A549 treated with DMSO at 1 μM for 4 hours (cell line): ENCODE data around the gene CORO1A. TPM values are rescaled to one million over a fixed set of nuclear protein-coding genes. Genes with fewer than 3 reads are reported as not detected.

ENCODE experiments used
- total RNA-seq: library from RNA; stranded (reverse); fragments of 200-300 nt; extraction: Qiagen RNA extraction; gene quantifications from 5 replicates; pipeline ENCODE4 v1.2.3, GENCODE V29; 2022; ENCODE audit warnings: low read depth

CORO1A gene
- 2.9 to 4.0 TPM (median 3.5 TPM) in 5 replicates for total RNA-seq

DNA sequence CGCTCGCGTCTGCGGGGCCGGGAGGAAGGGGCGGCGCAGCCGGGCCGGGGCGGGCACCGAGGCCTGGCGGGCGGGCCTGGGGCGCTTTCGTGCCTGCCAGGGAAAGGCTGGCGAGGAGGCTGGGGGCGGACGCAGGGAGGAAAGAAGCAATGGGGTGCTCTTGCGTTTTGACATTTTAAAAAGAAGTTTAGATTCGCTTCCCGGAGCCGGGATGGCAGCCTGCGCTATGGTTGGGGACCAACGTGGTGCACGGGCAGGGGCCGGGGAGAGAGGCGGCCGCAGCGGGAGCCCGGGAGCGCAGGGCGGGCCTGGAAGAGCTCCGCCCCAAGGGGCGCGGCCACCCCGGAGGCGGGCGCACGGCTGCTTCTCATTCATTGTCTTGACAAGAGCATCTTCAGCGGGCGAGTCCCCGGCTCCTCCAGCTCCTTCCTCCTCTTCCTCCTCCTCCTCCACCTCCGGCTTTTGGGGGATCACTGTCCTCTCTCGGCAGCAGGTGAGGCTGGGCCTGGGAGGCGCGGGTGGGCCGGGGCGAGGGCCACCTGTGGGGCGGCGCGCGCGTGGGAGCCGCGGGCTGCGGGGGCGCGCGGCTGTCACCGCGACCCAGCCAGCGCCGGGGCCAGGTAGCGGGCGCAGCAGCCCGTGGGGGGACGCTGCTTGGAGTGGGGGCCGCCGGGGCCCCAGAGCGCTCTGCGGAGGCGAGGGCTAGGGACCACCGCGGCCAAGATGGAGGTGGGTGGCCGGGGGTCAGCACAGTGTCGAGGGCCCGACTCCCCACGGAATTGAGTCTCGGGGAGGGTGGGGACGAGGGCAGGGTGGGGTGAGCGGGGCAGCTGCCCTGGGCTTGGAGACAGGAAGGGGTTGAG, at the start of gene CORO1A:
TSS of gene CORO1A (plus strand) at position 370 of the 863 bp plus-strand sequence. CDS start 1,608 bp downstream, outside the sequence.

GRCh38 chr16:30193615-30194014, 10.2 kb downstream of the CORO1A start, which contains the start of the genes BOLA2B and SLX1A:
Gene BOLA2B (minus strand): TSS chr16:30193666. CDS start chr16:30193595, 71 bp downstream.
Gene SLX1A (plus strand): TSS chr16:30193875. CDS start chr16:30194085, 210 bp downstream.

DNA sequence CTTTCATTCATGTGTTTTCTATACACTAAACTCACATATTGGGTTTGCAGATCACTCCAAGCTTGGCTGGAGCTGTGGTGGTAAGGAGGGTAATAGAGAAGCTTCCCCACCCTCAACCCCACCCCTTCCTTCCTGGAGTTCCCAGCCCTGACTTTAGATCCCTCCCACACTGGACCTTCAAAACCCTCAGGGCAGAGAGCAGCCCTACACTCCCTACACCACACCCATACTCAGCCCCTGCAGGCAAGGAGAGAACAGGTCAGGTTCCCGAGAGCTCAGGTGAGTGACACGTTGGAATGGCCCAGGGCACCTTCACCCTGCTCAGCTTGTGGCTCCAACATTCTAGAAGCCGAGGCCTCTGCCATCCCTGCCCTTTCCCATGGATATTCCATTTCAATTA, 15.6 kb downstream of the CORO1A start, which contains the start of gene SULT1A3:
TSS of gene SULT1A3 (plus strand) at position 207 of the 400 bp plus-strand sequence. CDS start 1,474 bp downstream, outside the sequence.

Other genes with a start within 250 kb of the CORO1A start
- gene TMEM219, start 221.5 kb upstream of the CORO1A start, total RNA-seq: 91.6 to 102 TPM (median 95.7 TPM) in 5 replicates
- gene TAOK2, start 209.7 kb upstream of the CORO1A start, total RNA-seq: 31.2 to 38.4 TPM (median 34.6 TPM) in 5 replicates
- 13.2 to 17.1 TPM (median 14.0 TPM) in 5 replicates for gene HIRIP3, start 188.0 kb upstream of the CORO1A start, total RNA-seq
- 99.8 to 115 TPM (median 105 TPM) in 5 replicates for gene INO80E, start 187.4 kb upstream of the CORO1A start, total RNA-seq
- gene DOC2A, start 172.6 kb upstream of the CORO1A start, total RNA-seq: 1.5 to 3.0 TPM (median 2.6 TPM) in 5 replicates
- gene C16orf92, start 160.4 kb upstream of the CORO1A start, total RNA-seq: not detected in 5 replicates
- gene TLCD3B, start 152.3 kb upstream of the CORO1A start, total RNA-seq: 0.31 to 0.68 TPM (median 0.43 TPM) in 5 replicates
- 1,690 to 2,030 TPM (median 1,847 TPM) in 5 replicates for gene ALDOA, start 117.8 kb upstream of the CORO1A start, total RNA-seq
- gene PPP4C, start 107.6 kb upstream of the CORO1A start, total RNA-seq: 123 to 149 TPM (median 135 TPM) in 5 replicates
- 0.20 to 0.45 TPM (median 0.25 TPM) in 5 replicates for gene TBX6, start 91.7 kb upstream of the CORO1A start, total RNA-seq
- gene YPEL3, start 87.4 kb upstream of the CORO1A start, total RNA-seq: 6.7 to 11.1 TPM (median 8.9 TPM) in 5 replicates
- 1.5 to 2.8 TPM (median 2.0 TPM) in 5 replicates for gene GDPD3, start 70.1 kb upstream of the CORO1A start, total RNA-seq
- gene MAPK3, start 60.4 kb upstream of the CORO1A start, total RNA-seq: 33.7 to 37.8 TPM (median 36.7 TPM) in 5 replicates
- 163 to 214 TPM (median 202 TPM) in 5 replicates for gene BOLA2B, start 10.1 kb downstream of the CORO1A start, total RNA-seq
- 6.8 to 22.9 TPM (median 9.4 TPM) in 5 replicates for gene SLX1A, start 10.3 kb downstream of the CORO1A start, total RNA-seq
- 5.6 to 13.9 TPM (median 9.3 TPM) in 5 replicates for gene SULT1A3, start 15.7 kb downstream of the CORO1A start, total RNA-seq
- 0.66 to 3.2 TPM (median 3.0 TPM) in 5 replicates for gene NPIPB13, start 64.9 kb downstream of the CORO1A start, total RNA-seq
- 64.0 to 69.6 TPM (median 67.1 TPM) in 5 replicates for gene CD2BP2, start 171.7 kb downstream of the CORO1A start, total RNA-seq
- gene TBC1D10B, start 186.9 kb downstream of the CORO1A start, total RNA-seq: 26.5 to 36.6 TPM (median 31.8 TPM) in 5 replicates
- 0.46 to 0.63 TPM (median 0.54 TPM) in 3 of 5 replicates, not detected in the others for gene MYL11, start 191.2 kb downstream of the CORO1A start, total RNA-seq
- 1.4 to 2.2 TPM (median 1.7 TPM) in 5 replicates for gene SEPTIN1, start 199.0 kb downstream of the CORO1A start, total RNA-seq
- 11.9 to 12.9 TPM (median 12.4 TPM) in 5 replicates for gene ZNF48, start 211.8 kb downstream of the CORO1A start, total RNA-seq
- 3.7 to 6.2 TPM (median 5.4 TPM) in 5 replicates for gene ZNF771, start 224.0 kb downstream of the CORO1A start, total RNA-seq
- gene DCTPP1, start 246.4 kb downstream of the CORO1A start, total RNA-seq: 115 to 143 TPM (median 137 TPM) in 5 replicates